ENCODE results near the gene SMG5.

DNA sequence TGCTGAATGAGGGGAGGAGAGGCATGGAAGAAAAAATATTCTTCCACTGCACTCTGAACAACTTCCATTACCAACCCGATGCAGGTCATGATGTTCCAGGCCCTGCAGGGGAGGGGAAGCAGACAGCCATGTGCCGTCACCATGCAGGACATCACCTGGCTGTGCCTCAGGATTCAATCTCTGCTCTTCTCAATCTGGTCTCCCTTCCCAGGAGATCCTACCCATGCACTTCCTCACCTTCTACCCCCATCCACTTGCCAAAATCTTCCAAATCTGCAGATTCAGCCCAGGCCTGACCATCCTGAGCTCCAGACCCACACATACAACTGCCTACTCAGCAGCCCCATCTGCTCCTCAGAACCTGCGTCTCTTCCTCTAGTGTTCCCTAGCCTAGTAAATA is 29.0 kb downstream of the SMG5 start:
- no peak for TF ChIP-seq POLR2A (IDR thresholded peaks at IDR 0.05)
- TF ChIP-seq POLR2AphosphoS5 (IDR thresholded peaks at IDR 0.05; ENCODE audit: insufficient read depth in 1 of 2, low read depth in 1 of 2), result no peak

All from vagina (tissue), 2 donors.